NT2/D1 (cell line): ENCODE results near the gene TDRD9.

Experiments used
- SUZ12 ChIP-seq: IDR thresholded peaks from 2 replicates; pipeline ENCODE4 v1.6.1; 2011; ENCODE audit not compliant: insufficient read length, insufficient read depth; ENCODE audit errors: extremely low read depth
- YY1 ChIP-seq: IDR thresholded peaks from 2 replicates; pipeline ENCODE4 v1.6.1; 2011; ENCODE audit not compliant: insufficient read length, insufficient read depth
- ZNF274 ChIP-seq: IDR thresholded peaks from 2 replicates; pipeline ENCODE4 v1.6.1; 2011; ENCODE audit warnings: mild to moderate bottlenecking, low read depth, low read length

DNA sequence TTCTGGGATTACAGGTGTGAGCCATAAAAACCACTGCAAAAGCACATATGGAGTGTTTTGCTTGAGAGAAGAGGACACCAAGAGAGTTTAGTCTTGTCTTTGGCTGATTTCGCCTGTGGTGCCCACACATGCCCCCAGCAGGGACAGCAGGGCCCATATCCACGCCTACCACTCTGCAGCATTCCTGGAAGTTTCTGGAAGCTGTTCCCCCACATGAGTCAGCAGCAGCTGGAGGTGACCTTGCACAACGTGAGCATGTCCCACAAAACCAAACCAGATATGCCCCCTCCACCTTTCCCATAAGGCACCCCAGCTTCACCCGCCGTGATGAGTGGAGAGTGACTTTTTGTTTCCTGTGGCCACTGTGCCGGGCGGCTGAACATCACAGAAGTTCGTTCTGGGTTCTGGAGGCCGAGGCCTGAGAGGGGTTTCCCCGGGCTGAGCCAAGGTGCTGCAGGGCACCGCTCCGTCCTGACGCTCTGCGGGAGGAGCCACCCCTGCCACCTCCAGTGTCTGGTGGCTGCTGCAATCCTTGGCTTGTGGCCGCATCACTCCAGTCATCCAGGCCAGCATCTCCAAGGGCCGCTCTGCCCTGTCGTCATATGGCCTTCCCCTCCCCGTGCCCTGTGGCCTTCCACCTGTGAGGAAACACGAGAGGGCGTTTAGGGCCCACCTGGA lies 162.0 kb downstream of the TDRD9 start:
- TF ChIP-seq SUZ12 (no peak), YY1 (no peak), ZNF274 (no peak)
